GM21723 (cell line): ENCODE results near the gene SYT2.
"Not testable (repeated sequence)": the region's sequence is repeated elsewhere in the genome, so short reads cannot be mapped to it uniquely, and the experiment has no call there.

ENCODE experiments used
- ATAC-seq: cut with Tn5 transposase; IDR thresholded peaks from one replicate; pipeline ENCODE4 v1.9.1; 2021; ENCODE audit warnings: mild to moderate bottlenecking, moderate library complexity; ENCODE audit not compliant: unreplicated experiment

SYT2 gene

DNA sequence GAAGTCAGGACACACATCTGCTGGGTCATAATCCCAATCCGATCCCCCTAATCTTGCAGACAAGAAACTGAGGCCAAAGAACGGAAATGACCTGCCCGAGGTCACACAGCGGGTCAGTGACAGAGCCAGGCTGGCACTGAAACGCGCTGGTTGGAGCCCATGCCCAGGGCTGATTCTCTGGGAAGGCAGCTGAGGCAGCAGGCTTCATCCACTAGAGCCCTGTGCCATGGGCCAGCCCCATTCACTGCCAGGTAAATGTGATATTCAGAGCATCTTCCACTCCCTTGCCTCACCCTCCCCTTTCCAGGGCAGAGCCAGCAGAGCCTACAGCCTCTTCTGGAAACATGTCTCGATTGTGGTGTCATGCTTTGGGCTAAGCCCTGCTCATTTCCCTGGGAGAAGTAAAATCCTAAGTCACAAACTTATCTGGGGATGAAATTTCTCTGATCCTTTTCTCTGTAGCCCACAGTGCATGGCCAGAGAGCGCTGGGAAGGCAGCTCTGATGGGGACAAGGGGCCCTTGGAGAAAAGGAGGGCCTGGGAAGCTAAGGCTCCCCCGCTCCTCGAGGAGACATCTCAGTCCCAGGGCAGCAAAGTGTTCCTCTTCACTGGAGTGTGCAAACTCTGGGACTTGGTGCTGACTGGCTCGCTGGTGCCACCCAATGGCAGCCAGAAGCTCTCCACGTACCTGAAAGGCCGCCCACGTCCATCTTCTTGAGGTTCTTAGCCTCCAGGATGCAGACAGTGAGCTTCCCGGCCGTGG, 110.4 kb downstream of the SYT2 start:
- ATAC-seq, result no peak

DNA sequence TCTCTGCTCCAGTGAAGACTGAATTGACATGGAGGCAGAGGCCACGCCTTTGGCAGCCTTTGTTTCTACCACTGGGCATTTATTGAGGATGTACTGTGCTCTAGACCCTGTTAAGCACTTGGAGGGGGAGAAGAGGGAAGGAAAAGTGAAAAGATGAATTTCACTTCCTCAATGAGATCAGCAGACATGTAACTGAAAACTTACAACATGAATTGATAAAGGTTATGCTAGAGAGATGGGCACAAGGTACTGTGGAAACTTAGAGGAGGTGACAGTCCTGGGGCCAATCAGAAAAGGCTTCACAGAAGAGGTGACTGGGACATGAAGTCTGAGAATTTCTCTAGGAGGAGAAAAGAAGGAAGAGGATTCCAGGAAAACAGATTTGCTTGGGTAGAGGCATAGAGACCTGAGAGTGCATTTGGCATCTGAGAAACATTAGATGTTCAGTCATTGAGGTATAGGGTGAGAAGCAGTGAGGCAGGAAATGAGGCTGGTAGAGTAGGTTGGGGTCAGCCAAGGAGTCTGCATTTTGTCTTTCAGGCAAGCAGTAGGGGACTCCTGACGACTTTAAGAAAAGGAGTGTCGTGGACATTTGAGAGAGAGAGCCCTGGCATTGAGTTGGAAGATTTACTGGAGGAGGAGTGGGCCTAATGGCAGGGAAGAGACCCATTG, 113.0 kb downstream of the SYT2 start:
- no peak for ATAC-seq

DNA sequence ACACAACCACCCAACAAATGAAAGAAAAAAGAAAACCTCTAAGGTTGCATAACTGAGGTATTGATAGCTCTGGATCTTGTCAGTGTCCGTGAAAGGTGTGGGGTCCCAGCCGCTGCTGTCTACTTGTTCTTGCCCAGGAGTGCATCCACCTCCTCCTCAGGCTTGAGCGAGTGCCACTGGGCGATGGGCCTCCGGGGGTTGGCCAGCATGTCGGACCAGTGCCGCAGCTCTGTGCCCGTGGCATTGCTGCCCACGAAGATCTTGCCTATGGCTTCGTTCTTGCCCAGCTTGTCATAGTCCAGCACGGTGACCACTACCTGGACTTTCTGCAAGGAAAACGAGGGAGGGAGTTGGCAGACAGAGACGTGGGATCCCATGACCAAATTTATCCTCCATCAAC, 113.6 kb downstream of the SYT2 start:
- no peak for ATAC-seq

DNA sequence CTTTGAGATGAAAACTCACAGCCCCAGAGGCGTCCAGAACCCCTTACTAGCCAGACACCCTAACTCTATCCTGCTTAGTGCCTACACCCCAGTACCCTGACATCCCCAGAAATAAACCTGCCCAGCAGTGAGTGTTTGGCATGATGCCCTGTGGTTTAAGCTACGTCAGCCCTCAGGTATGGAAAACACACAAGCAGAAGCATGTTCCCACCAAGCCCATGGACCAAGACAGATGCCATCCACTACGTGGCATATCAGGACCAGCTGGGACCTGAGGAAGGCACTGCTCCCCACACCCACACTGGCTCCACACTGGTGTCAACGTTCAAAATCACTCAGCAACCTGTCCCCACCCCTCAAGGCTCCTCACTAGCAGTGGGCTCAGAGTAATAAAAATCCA, 116.4 kb downstream of the SYT2 start:
- no peak for ATAC-seq

DNA sequence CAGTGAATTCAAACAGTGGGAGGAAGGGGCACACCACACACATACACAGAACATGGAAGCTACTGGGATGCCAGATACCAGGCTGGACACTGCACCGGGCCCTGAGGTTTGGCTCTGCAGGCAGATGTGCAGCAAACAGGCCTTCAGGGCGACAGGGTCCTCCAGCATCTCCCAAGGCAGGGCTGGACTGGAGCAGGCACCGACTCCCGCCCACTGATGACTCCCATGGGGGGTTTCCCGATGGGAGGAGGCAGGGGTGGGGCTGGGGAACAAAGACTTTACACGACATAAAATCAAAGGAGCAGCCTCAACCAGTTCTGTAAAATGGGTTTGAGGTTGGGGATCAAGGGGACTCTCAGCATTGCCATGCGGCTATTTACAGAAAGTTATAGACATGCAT, 118.1 kb downstream of the SYT2 start:
- ATAC-seq, result no peak

DNA sequence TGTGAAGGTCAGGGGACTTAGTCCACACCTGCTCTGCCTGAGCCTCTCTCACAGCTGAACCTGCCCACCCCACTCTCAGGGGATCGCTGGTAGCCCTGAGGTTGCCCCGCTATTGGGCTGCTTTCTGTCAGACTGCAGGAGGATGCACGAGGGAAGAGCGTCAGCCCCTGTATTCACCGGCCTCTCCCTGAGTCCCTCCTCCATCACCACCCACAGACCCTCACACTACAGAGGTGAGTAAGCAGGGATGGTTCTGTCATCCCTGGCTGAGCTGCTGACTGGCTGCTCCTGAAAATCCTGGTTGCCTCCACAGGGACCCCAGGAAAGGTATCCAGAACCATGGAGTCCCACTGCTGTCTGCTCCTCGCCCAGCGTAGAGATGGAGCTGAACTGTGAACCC, 118.7 kb downstream of the SYT2 start:
- ATAC-seq, result no peak

DNA sequence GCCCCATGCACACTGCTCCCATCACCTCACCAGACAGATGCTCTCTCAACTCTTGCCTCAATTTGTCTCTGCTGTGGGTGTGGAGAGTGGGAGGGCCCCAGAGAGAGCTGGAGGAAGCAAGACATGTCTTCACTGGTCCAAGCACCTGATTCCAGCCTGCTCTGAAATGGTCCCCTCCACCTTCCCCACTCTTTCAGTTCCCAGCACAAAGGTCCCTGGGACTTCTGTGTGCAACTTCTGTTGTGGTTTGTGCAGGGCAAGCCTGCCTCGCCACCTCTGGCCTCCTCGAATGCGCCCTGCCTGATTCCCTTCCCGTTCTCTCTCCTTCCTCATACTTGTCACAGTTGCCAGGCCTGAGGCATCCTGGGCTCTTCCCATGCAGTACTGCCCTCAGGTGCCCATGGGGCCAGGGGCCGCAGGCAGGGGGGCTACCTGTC, 119.3 kb downstream of the SYT2 start:
- ATAC-seq, result no peak

DNA sequence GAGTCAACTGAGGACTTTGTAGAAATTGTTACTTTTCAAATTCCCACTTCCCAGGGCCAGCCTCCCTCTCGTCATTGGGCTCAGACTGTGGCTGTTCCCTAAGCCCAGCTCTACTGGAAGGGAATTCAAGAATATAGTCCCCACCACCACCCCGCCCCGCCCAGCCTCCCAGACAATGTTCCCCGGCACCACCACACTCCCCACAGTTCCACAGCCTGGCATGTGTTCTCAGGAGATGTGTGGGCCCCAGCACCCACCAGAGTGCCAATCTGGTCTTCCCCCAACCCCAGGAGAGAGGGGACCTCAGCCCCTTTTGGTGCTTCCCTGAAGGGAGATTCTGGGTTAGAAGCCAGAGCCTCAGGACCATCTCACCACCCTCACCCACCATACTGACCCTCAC, 120.1 kb downstream of the SYT2 start:
- no peak for ATAC-seq

DNA sequence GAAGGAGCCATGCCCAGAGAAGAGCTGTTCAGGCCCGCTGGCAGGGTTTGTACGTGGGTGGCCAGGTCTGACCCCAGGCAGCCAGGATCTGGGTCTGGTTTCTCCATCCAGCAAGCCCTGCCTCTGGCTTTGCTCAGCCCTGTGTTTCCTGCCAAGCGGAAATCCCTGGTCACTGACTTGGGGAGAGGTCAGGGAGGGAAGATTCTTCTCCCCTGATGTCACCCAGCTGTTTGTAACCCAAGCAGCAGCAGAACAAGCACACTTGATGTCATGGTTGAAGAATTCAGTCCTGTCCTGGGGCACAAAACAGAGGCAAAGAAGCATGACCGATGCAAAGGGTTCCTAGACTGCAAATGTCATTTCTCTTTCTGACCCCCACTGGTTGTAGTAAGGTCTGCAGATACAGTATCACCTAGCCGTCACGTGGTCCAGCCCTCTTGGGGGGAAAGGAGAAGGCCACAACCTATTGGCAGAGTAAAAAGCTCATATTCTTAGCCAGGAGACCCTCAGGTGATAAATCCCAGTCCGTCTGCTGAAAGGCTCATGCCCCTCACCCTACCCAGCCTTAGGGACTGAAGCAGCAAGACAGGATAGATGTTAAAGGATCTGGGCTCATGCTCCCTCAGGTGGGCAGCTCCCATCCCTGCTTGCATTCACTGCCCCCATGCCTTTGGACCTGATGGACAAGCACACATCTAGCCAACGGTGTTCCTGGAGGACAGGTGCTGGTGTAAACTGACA, 120.9 kb downstream of the SYT2 start:
- ATAC-seq, result no peak

DNA sequence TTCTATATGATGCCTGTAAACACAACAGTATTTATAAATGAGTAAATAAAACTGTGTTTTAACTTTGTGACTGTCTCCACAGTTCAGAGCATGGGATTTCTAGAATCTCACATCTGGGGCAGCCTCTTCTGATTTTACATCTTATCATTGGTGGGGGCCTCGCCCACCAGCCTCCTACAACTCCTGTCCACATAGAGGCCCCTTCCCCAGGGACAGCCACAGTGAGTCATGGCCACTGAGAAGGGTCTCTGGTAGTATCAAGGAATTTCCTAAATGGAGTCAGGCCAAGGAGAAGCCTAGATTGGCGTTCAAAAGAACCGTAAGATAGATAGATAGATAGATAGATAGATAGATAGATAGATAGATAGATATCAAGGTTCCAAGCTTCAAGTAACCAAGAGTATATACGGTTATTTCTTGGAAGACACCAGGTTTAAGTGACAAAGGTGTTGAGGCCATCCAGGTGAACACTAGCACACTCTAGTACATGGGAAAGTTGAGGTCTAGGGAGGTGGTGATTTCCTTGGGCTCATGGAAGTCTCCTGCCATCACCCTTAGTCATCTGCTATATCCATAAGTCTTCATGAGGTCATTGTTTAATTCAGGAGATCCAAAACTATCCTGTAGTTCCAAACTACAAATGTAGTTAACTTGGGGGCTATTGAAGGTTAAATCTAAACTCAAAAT, 121.6 kb downstream of the SYT2 start:
- ATAC-seq, result no peak

DNA sequence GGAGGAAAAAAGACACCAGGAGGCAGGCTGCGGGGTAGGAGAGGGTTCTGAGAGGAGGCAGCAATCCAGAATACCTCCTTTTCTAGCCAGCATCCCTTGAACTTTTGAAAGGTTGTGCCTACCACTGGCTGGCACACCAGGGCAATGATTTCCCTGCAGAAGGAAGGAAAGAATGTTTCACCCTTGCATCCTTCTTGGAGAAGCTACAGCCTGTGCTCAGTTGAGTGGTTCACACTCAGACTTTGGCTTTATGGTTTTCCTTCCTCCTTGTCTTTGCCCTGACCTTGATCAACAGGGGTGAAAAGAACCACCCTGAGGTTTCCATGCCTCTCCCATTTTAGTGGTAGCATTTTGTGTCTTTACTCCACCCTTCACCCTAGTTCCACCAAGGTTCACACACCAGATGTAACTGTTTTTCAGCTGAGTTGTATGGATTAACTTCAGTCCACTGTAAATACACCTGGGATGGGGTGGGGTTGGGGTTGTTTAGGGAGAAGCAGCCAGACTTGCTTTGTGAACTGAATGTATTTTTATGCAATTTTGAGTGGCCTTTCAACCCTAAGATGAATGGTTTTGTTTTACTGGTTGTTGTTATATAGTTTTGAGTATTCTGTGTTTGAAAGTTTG, 122.3 kb downstream of the SYT2 start:
- ATAC-seq, result no peak

DNA sequence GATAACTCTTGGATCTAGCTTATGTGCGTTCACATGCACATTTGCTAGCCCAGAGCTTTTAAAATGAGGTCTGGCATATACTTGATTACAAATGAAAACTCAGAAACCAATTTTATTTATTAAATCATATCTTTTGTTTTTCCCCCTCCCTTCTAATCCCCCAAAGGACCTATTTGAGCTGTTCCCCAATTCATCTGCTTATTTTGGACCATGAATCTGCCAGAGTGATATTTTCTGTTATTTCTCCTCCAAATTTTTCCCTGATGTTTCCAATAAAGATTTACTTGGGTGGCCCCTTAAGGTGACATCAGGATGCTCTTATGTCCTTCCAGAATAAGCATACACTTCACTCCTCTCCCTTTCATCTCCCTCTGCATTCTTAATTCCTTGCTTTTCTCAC, 123.4 kb downstream of the SYT2 start:
- ATAC-seq, result no peak

DNA sequence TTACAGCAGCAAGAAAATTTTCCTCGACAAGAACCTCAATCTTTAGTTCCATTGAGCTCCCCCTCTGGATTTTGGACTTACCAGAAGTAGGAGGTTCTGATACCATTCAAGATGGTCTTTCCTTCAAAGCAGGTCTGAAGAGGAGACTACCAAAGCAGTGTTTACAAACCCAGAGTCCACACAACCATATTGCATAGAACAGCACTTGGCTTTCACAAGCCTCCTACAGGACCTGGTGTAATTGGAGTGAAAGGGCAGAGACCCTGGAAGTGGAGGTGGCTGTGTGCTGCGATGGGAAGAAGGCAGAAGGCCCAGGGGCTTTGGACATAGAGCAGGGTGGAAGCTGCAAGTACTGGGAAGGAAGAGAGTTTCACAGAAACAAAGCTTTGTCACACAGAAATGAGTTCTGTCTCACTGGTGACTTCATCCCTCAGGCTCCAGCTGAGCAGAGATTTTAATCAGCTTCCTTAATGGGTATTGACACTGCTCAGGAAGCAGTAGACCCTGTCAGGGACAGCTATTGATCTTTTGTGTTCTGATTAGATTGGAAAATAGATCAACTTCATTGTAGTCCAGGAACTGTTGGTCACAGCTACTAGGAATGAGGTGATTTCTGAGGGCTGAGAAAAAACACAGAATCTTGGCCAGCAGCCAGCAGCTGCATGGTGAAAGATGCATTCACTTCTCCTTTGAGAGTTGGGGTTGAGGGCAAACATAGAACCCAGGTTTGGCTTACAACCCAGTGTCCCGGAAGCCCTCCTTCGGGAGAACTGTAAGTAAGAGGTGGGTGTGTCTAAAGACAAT, 124.0 kb downstream of the SYT2 start:
- ATAC-seq, result no peak

DNA sequence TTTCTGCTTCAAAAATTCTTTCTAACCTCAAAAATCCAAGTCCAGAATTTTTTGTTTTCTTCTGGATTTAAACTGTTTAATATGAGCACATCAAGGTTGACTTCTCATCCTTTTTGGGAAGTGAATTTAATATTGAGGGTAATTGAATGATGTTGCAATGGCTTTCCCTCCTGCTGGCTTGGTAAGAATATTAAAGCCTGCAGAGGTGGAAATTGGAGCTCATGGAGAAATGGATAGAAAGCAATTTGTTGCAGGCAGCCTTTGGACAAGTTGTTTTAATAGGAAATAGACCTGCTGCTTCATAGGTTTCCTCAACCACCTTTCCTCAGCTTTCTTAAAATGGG, 124.7 kb downstream of the SYT2 start:
- no peak for ATAC-seq

DNA sequence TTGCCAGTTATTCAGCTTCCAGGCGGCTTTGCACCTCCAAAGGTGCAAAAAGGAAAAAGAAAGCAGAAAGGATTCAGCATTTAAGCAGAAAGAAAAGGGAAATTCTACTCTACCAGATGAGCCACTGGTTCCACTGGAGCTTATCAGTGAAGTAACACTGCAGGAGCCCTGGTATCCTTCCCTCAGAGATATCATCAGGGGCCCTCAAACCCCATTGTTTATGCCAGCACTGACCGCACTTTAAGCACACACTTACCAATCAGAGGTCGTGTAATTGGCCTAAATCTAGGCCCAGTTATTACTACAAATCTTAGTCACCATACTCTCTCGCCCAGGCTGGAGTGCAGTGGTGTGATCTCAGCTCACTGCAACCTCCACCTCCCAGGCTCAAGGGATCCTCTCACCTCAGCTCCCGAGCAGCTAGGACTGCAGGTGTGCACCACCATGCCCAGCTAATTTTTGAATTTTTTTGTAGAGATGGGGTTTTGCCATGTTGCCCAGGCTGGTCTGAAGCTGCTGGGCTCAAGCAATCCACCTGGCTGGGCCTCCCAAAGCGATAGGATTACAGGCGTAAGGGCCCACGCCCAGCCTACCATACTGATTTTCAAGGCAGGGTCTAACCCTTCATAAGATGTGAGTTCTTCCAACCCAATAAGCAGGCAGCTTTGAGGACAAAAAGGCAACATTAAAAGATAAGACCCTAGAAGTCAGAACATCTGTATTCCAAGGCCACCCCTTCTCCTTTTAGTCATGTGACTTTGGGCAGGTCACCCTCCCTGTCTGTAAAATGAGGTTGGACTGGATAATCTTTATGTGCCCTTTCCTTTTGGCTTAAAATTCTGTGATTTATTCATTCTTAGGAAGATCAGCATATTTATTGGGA, 125.3 kb downstream of the SYT2 start:
- no peak for ATAC-seq

DNA sequence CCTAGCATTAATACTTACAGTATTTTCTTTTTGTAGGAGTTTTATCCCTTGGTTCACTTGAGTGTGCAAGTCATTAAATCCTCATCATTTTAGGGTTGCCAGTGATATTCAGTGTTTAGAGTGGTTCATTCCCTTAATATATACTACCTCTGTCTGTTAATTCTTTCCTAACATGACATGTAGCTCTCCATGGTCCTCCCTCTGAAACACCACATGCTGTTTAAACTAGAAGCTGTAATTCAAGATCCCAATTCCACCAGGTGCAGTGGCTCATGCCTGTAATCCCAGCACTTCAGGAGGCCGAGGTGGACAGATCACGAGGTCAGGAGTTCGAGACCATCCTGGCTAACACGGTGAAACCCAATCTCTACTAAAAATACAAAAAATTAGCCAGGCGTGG, 127.9 kb downstream of the SYT2 start:
- ATAC-seq, result not testable (repeated sequence)

DNA sequence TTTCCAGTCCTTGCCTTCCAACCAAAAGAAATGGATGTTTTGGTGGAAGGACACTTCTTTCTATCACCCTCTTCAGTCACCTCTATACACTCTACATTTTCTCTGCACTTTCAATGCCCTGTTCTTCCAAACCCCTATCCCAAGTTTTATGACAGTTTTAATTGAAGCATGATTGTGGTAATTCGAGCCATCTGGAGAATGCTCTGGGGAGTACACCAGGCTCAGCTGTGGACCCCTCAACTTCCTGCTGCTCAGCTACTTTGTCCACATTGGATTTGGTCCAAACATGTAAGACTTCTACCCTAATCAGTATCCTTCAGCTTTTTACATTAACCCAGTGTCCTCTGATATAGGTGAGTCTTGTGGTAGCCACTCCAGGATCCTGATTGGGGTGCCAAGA, 129.6 kb downstream of the SYT2 start:
- ATAC-seq, result no peak

DNA sequence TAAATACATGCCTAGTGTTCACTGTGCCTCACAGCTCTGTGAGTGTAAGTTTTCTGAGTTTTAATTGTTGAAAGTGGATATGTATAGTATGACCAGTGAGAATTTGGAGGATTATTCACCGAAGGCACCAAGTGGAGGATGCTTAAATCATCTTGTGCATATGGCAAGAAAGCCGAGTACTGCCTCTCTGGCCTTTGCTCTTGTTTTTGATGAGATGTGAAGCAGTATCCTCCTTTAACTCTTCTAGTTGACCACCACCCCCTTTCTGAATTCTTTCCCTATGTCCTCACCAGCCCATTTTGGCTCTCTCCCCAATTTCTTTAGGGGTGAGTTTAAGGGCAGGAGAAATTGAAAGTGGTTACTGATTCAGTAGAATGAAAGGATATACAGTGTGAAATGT, 130.4 kb downstream of the SYT2 start:
- no peak for ATAC-seq

DNA sequence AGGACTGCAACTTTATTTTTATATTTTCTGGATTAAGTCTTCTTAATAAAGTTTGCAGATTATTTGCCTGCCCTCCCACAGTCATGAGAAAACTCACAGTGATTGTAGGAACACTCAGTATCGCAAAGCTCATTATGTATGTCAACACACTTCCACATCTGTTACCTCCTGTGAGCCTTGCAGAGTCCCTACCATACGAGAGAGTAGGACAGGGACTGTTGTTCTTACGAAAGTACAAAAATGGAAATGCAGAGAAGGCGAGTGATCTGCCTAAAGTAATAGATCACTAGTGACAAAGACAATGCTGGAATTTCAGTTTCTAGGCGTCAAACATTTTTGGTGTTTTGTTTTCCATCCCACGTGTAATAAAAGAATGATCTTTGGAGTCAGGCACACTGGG, 131.7 kb downstream of the SYT2 start:
- no peak for ATAC-seq
